Endothelial cell of umbilical vein (primary cell): ENCODE results near the gene C19orf73. TPM values are rescaled to one million over a fixed set of nuclear protein-coding genes. Genes with fewer than 3 reads are reported as not detected.

Experiments used
- BruUV-seq: library from RNA; stranded (reverse); fragments of 400-500 nt; replicated peaks from 2 replicates; lab custom pipeline; 2021; lab: Mats Ljungman, UMichigan
- CTCF ChIA-PET: fragments of 300-600, 350-600 bp; sonication (Branson Sonifier 250); formaldehyde crosslinking; loops from one replicate; lab custom pipeline; 2021; ENCODE audit warnings: antibody characterized with exemption, inconsistent platforms; lab: Charles Lee
- POLR2A ChIA-PET: fragments of 300-600, 350-600 bp; sonication (Branson Sonifier 250); formaldehyde crosslinking; loops from one replicate; lab custom pipeline; 2021; ENCODE audit warnings: antibody characterized with exemption, inconsistent platforms; lab: Charles Lee
- DNase-seq: peaks from one replicate; pipeline ENCODE4 v3.0.0-alpha.2; 2011; ENCODE audit warnings: low read depth, low spot score
- FAIRE-seq: peaks from 2 replicates; lab custom pipeline; 2011; peaks lifted over from hg19 to GRCh38; lab: Jason Lieb, UNC
- H2AFZ ChIP-seq: 2 replicates; pipeline ENCODE4 v1.6.0; 2012; ENCODE audit warnings: low read depth, low read length, control low read depth, inconsistent platforms
- H3K27ac ChIP-seq: 2 replicates; pipeline ENCODE4 v1.5.1; 2011; ENCODE audit warnings: low read depth, mild to moderate bottlenecking, control low read depth, low read length, moderate library complexity; ENCODE audit not compliant: insufficient read depth
- H3K27me3 ChIP-seq, 2 experiments: 2 replicates each; pipeline versions ENCODE4 v1.6.0 to v1.6.1; 2011; ENCODE audit warnings: low read length in 2 of 2, mixed read lengths in 1 of 2; ENCODE audit not compliant: control insufficient read depth in 2 of 2, insufficient read depth in 2 of 2
- H3K36me3 ChIP-seq, 2 experiments: 2 replicates in 1 of 2; 3 replicates in 1 of 2; pipeline ENCODE4 v1.5.1; 2011; ENCODE audit warnings: low read length in 2 of 2, mild to moderate bottlenecking in 1 of 2, moderate library complexity in 1 of 2; ENCODE audit not compliant: control insufficient read depth in 2 of 2, insufficient read depth in 2 of 2; ENCODE audit errors: extremely low read depth in 1 of 2
- H3K4me1 ChIP-seq: 3 replicates; pipeline ENCODE4 v1.5.1; 2011; ENCODE audit warnings: mild to moderate bottlenecking, low read length; ENCODE audit not compliant: control insufficient read depth, insufficient read depth; ENCODE audit errors: extremely low read depth
- H3K4me2 ChIP-seq: 2 replicates; pipeline ENCODE4 v1.6.1; 2011; ENCODE audit warnings: low read length, control low read depth, mixed read lengths; ENCODE audit not compliant: insufficient read depth
- H3K4me3 ChIP-seq, 3 experiments: fragments of 200-600 bp in 1 of 3; sonication (generic), shearing (Covaris generic) in 1 of 3; replicated peaks in 1 of 3; 2 replicates each; pipeline ENCODE4 v1.5.1; 2011 to 2016; ENCODE audit warnings: control low read depth in 3 of 3, low read length in 3 of 3, mild to moderate bottlenecking in 2 of 3, inconsistent platforms in 1 of 3, low read depth in 1 of 3, moderate library complexity in 1 of 3; ENCODE audit not compliant: insufficient read depth in 1 of 3
- H3K79me2 ChIP-seq: 2 replicates; pipeline ENCODE4 v1.6.0; 2012; ENCODE audit warnings: low read length, inconsistent platforms; ENCODE audit not compliant: control insufficient read depth, insufficient read depth
- H3K9ac ChIP-seq: replicated peaks from 2 replicates; pipeline ENCODE3; 2011; ENCODE audit warnings: low read length, control low read depth; ENCODE audit not compliant: insufficient read depth; ENCODE audit errors: extremely low read depth
- H3K9me1 ChIP-seq: replicated peaks from 3 replicates; pipeline ENCODE4 v1.6.0; 2011; ENCODE audit warnings: mild to moderate bottlenecking, low read length; ENCODE audit not compliant: control insufficient read depth, insufficient read depth; ENCODE audit errors: extremely low read depth
- H3K9me3 ChIP-seq: replicated peaks from 2 replicates; pipeline ENCODE4 v1.5.1; 2012; ENCODE audit warnings: low read length, inconsistent platforms; ENCODE audit not compliant: control insufficient read depth, insufficient read depth
- H4K20me1 ChIP-seq: replicated peaks from 2 replicates; pipeline ENCODE3; 2011; ENCODE audit warnings: mild to moderate bottlenecking, low read length; ENCODE audit not compliant: control insufficient read depth, insufficient read depth; ENCODE audit errors: extremely low read depth
- EZH2 ChIP-seq: IDR thresholded peaks from 2 replicates; pipeline ENCODE4 v1.6.1; 2012; ENCODE audit warnings: borderline replicate concordance, low read depth, mild to moderate bottlenecking, moderate library complexity, low read length, inconsistent platforms; ENCODE audit not compliant: severe bottlenecking
- FOS ChIP-seq: IDR thresholded peaks from 2 replicates; pipeline ENCODE4 v1.6.1; 2011; ENCODE audit warnings: mild to moderate bottlenecking, low read length, moderate library complexity, borderline replicate concordance; ENCODE audit not compliant: insufficient read depth
- GATA2 ChIP-seq: IDR thresholded peaks from 2 replicates; pipeline ENCODE4 v1.7.0; 2011; ENCODE audit warnings: low read depth, mild to moderate bottlenecking, moderate library complexity, mixed read lengths, low read length; ENCODE audit not compliant: insufficient read length, insufficient read depth
- JUN ChIP-seq: IDR thresholded peaks from 2 replicates; pipeline ENCODE4 v1.6.1; 2011; ENCODE audit warnings: borderline replicate concordance, low read depth; ENCODE audit not compliant: insufficient read length, insufficient read depth
- MYC ChIP-seq: IDR thresholded peaks from one replicate; pipeline ENCODE4 v1.6.1; 2011; ENCODE audit warnings: mild to moderate bottlenecking, low read depth, low read length
- POLR2A ChIP-seq: IDR thresholded peaks from 2 replicates; pipeline ENCODE4 v1.6.1; 2012; ENCODE audit warnings: low read depth, mild to moderate bottlenecking, control low read depth, low read length
- POLR2AphosphoS5 ChIP-seq: IDR thresholded peaks from 2 replicates; pipeline ENCODE4 v1.6.1; 2012; ENCODE audit warnings: low read depth, mild to moderate bottlenecking, control low read depth, low read length, moderate library complexity; ENCODE audit not compliant: insufficient read depth
- dilution Hi-C: fragments of 300-500 bp; cut with MboI; formaldehyde crosslinking; loops from one replicate; pipeline ENCODE4 v1.15.0; 2019; ENCODE audit warnings: low sequenced_read_pairs; ENCODE audit not compliant: extremely low pct_ligation_motif_present
- intact Hi-C: fragments of 100-400 bp; cut with micrococcal nuclease; formaldehyde crosslinking; loops from one replicate; pipeline ENCODE4 v1.10.0; 2022
- polyA plus RNA-seq, 4 experiments: library from polyadenylated mRNA; depleted of rRNA in 3 of 4; stranded (reverse) in 3 of 4; unstranded in 1 of 4; fragments of >200 nt; gene quantifications; 2 replicates each; pipeline versions ENCODE4 v1.2.1 to v1.2.3, GENCODE V29; 2011 to 2012; ENCODE audit warnings: missing spikeins in 1 of 4
- total RNA-seq: library from RNA; stranded (reverse); gene quantifications from 2 replicates; pipeline ENCODE4 v1.2.3, GENCODE V29; 2021
- TF ChIP-seq, protein P1 (sequence below): IDR thresholded peaks from 2 replicates; pipeline ENCODE4 v1.6.1; 2011; ENCODE audit not compliant: insufficient read depth, insufficient read length
- TF ChIP-seq, protein P2 (sequence below), 2 donors: IDR thresholded peaks; 1 replicate in 1 of 2; 2 replicates in 1 of 2; pipeline ENCODE4 v1.5.1; 2011; ENCODE audit warnings: low read length in 2 of 2, mild to moderate bottlenecking in 2 of 2, moderate library complexity in 2 of 2, control low read depth in 1 of 2, inconsistent platforms in 1 of 2, low read depth in 1 of 2; ENCODE audit not compliant: insufficient read depth in 1 of 2; ENCODE audit errors: extremely low read depth in 1 of 2

C19orf73 gene
- total and polyA plus RNA-seq, 2 donors (not counting 3 experiments of a cell fraction or from before 2014, with no cell fraction given) = 1.8 TPM; not detected in 1

DNA sequence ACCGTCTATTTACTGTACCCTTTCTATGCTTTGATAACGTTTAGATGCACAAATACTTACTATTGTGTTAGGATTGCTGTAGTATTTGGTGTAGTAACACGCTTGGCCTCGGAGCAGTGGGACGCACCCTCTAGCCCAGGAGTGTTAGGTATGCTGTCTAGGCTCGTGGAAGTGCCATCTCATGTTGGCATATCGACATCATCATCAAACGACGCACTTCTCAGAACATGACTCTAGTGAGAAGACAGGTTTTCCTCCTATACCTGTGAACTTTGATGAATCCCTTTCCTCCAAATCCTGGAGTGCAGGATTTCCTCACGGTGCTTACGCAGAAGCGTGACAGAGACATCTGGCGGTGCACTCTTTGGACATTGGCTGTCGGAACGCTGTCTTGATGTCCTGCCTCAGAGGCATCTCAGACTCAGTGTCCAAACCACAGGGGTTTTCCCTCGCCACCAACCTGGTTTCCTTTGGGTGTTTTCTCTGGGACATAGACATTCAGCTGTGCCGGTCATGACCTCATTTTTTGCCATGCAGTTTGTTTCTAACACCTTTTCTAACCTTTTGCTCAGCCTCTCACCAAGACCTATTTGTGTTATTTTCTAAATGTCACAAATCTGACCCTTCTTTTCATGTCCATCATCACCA, 27.4 kb downstream of the C19orf73 start:
- TF ChIP-seq GATA2 (no peak), JUN (no peak), EZH2 (no peak), MYC (no peak), POLR2A (no peak), FOS (no peak), POLR2AphosphoS5 (no peak)
- TF ChIP-seq, protein P1, sequence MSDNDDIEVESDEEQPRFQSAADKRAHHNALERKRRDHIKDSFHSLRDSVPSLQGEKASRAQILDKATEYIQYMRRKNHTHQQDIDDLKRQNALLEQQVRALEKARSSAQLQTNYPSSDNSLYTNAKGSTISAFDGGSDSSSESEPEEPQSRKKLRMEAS = no peak
- TF ChIP-seq, protein P2, sequence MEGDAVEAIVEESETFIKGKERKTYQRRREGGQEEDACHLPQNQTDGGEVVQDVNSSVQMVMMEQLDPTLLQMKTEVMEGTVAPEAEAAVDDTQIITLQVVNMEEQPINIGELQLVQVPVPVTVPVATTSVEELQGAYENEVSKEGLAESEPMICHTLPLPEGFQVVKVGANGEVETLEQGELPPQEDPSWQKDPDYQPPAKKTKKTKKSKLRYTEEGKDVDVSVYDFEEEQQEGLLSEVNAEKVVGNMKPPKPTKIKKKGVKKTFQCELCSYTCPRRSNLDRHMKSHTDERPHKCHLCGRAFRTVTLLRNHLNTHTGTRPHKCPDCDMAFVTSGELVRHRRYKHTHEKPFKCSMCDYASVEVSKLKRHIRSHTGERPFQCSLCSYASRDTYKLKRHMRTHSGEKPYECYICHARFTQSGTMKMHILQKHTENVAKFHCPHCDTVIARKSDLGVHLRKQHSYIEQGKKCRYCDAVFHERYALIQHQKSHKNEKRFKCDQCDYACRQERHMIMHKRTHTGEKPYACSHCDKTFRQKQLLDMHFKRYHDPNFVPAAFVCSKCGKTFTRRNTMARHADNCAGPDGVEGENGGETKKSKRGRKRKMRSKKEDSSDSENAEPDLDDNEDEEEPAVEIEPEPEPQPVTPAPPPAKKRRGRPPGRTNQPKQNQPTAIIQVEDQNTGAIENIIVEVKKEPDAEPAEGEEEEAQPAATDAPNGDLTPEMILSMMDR (IDR thresholded peaks at IDR 0.05; ENCODE audit: extremely low read depth in 1 of 2, insufficient read depth in 1 of 2, low read depth in 1 of 2, low read length in 2 of 2) = no peak
- Histone ChIP-seq H3K9me1 (no peaks in the 10 kb centered on the region), H3K9me3 (no peaks in the 10 kb centered on the region), H3K36me3 (peaks cover 23 to 49% of the 10 kb centered on the region in 2 experiments), H3K27me3 (no peaks in the 10 kb centered on the region), H4K20me1 (peaks cover 2% of the 10 kb centered on the region), H3K79me2 (peaks cover 60% of the 10 kb centered on the region), H3K4me2 (no peak overlapping the region), H2AFZ (no peak overlapping the region), H3K4me1 (peaks cover 9% of the 10 kb centered on the region), H3K9ac (no peak overlapping the region), H3K27ac (no peak overlapping the region), H3K4me3 (no peak overlapping the region)
- intact Hi-C loops (no loop called here), dilution Hi-C loops (no loop called here)
- ChIA-PET CTCF (interaction anchor here (0.7 kb wide), 1 partner anchor 134 kb away, joined by 3 read pairs; no protein-coding TSS in a partner anchor), POLR2A (no interaction called here)
- no TSS peak for BruUV-seq
- DNase-seq (no peak), FAIRE-seq (peak; percentile 8)
